ENCODE data around the gene ATP8B2. TPM values are rescaled to one million over a fixed set of nuclear protein-coding genes. Genes with fewer than 3 reads are reported as not detected.

ATP8B2 gene
- total and polyA plus RNA-seq, 3 experiments from 2014 or later, result 69.9 to 72.8 (median 71.7) TPM

GRCh38 chr1:154350383-154350782 lies 25.1 kb downstream of the ATP8B2 start:
- Histone ChIP-seq H3K36me3 (ENCODE audit: insufficient read depth, low read length) (peaks cover 34% of the 10 kb centered on the region), H3K4me3 (ENCODE audit: low read length) (no peak overlapping the region), H3K27me3 (ENCODE audit: insufficient read depth, low read length, poor library complexity, severe bottlenecking) (no peaks in the 10 kb centered on the region), H3K9me3 (ENCODE audit: low read length) (no peaks in the 10 kb centered on the region), H3K4me1 (ENCODE audit: insufficient read depth, low read length) (peaks cover 48% of the 10 kb centered on the region), H3K27ac (ENCODE audit: low read depth, low read length) (no peak overlapping the region)
- Mint-ChIP-seq H3K4me3 (no peak overlapping the region), H3K9me3 (no peaks in the 10 kb centered on the region), H3K36me3 (peaks cover 8 to 44% (median 14%) of the 10 kb centered on the region in 3 donors), H3K4me1 (peaks cover 53 to 80% (median 64%) of the 10 kb centered on the region in 3 donors), H3K27me3 (peaks cover 0 to 3% of the 10 kb centered on the region in 2 donors), H3K27ac (peak overlapping the region in 2 of 8 donors; percentile 13 to 78)
- POLR2A ChIA-PET, result no interaction called here
- CTCF ChIA-PET, result interaction anchor here (1.1 to 26.4 kb wide), 2 partner anchors 21 to 146 kb away, joined by 3 to 591 read pairs; partner anchors contain the start of genes AQP10 and ATP8B2
- no peak for DNase-seq

- ChIA-PET CTCF (interaction anchor here (1.0 to 26.4 kb wide), 4 partner anchors 8 to 152 kb away, joined by 4 to 591 read pairs (median 8); partner anchors contain the start of genes AQP10 and ATP8B2), POLR2A (interaction anchor here (0.7 to 0.9 kb wide), 2 partner anchors 9 to 16 kb away, joined by 3 to 5 read pairs; no protein-coding TSS in a partner anchor)
- Mint-ChIP-seq H3K27me3 (no peaks in the 10 kb centered on the region), H3K9me3 (no peaks in the 10 kb centered on the region), H3K4me3 (peak overlapping the region; percentile 12 to 63 (median 39)), H3K4me1 (peaks cover 43 to 69% (median 56%) of the 10 kb centered on the region in 3 donors), H3K27ac (peak overlapping the region in 5 of 8 donors; percentile 28 to 90 (median 64)), H3K36me3 (peaks cover 4 to 32% (median 10%) of the 10 kb centered on the region in 3 donors)
- H3K36me3 ChIP-seq (ENCODE audit: insufficient read depth, low read length), result peaks cover 23% of the 10 kb centered on the region
- peaks cover 36% of the 10 kb centered on the region for H3K4me1 ChIP-seq (ENCODE audit: insufficient read depth, low read length)
- no peak overlapping the region for H3K4me3 ChIP-seq (ENCODE audit: low read length)
- DNase-seq, result no peak
- no peaks in the 10 kb centered on the region for H3K27me3 ChIP-seq (ENCODE audit: insufficient read depth, low read length, poor library complexity, severe bottlenecking)
- H3K9me3 ChIP-seq (ENCODE audit: low read length), result no peaks in the 10 kb centered on the region
- no peak overlapping the region for H3K27ac ChIP-seq (ENCODE audit: low read depth, low read length)
Observed at GRCh38 chr1:154351363-154352068, 26.2 kb downstream of the ATP8B2 start.

- peaks cover 39 to 64% (median 52%) of the 10 kb centered on the region in 3 donors for H3K4me1 Mint-ChIP-seq
- peak overlapping the region; percentile 45 for H3K27ac ChIP-seq (ENCODE audit: low read depth, low read length)
- peak overlapping the region; percentile 76 for H3K4me3 ChIP-seq (ENCODE audit: low read length)
- no peaks in the 10 kb centered on the region for H3K27me3 ChIP-seq (ENCODE audit: insufficient read depth, low read length, poor library complexity, severe bottlenecking)
- peak overlapping the region; percentile 63 to 94 (median 88) for H3K4me3 Mint-ChIP-seq
- ChIA-PET POLR2A (interaction anchor here (0.9 to 1.4 kb wide), 2 partner anchors 9 to 18 kb away, joined by 3 to 9 read pairs; no protein-coding TSS in a partner anchor), CTCF (interaction anchor here (1.1 to 26.4 kb wide), 5 partner anchors 9 to 153 kb away, joined by 3 to 591 read pairs (median 7); partner anchors contain the start of genes AQP10 and ATP8B2)
- peaks cover 18% of the 10 kb centered on the region for H3K36me3 ChIP-seq (ENCODE audit: insufficient read depth, low read length)
- H3K9me3 Mint-ChIP-seq, result no peaks in the 10 kb centered on the region
- no peaks in the 10 kb centered on the region for H3K9me3 ChIP-seq (ENCODE audit: low read length)
- DNase-seq, result no peak
- peaks cover 2 to 28% (median 7%) of the 10 kb centered on the region in 3 donors for H3K36me3 Mint-ChIP-seq
- H3K27ac Mint-ChIP-seq, result peak overlapping the region in 7 of 8 donors; percentile 9 to 93 (median 83)
- H3K4me1 ChIP-seq (ENCODE audit: insufficient read depth, low read length), result peaks cover 32% of the 10 kb centered on the region
- H3K27me3 Mint-ChIP-seq, result no peaks in the 10 kb centered on the region
Observed at GRCh38 chr1:154352245-154352580, 26.9 kb downstream of the ATP8B2 start.

- Mint-ChIP-seq H3K4me1 (peaks cover 36 to 60% (median 46%) of the 10 kb centered on the region in 3 donors), H3K27me3 (no peaks in the 10 kb centered on the region), H3K27ac (peak overlapping the region; percentile 9 to 93 (median 83)), H3K4me3 (peak overlapping the region; percentile 63 to 94 (median 88)), H3K9me3 (no peaks in the 10 kb centered on the region), H3K36me3 (peaks cover 0 to 24% (median 5%) of the 10 kb centered on the region in 3 donors)
- Histone ChIP-seq H3K27me3 (ENCODE audit: insufficient read depth, low read length, poor library complexity, severe bottlenecking) (no peaks in the 10 kb centered on the region), H3K27ac (ENCODE audit: low read depth, low read length) (peak overlapping the region; percentile 45), H3K4me1 (ENCODE audit: insufficient read depth, low read length) (peaks cover 30% of the 10 kb centered on the region), H3K4me3 (ENCODE audit: low read length) (peak overlapping the region; percentile 76), H3K36me3 (ENCODE audit: insufficient read depth, low read length) (peaks cover 15% of the 10 kb centered on the region), H3K9me3 (ENCODE audit: low read length) (no peaks in the 10 kb centered on the region)
- CTCF ChIA-PET, result interaction anchor here (1.1 to 26.4 kb wide), 9 partner anchors 10 to 153 kb away, joined by 3 to 591 read pairs (median 4); partner anchors contain the start of genes AQP10, ATP8B2 and IL6R
- POLR2A ChIA-PET, result interaction anchor here (0.9 to 1.4 kb wide), 2 partner anchors 9 to 18 kb away, joined by 3 to 9 read pairs; no protein-coding TSS in a partner anchor
- DNase-seq, result peak in 2 of 5 donors; percentile 45 to 55
Observed at GRCh38 chr1:154352581-154353459, 27.5 kb downstream of the ATP8B2 start.

GRCh38 chr1:154353460-154353904 lies 28.2 kb downstream of the ATP8B2 start:
- Mint-ChIP-seq H3K36me3 (peaks cover 0 to 17% (median 3%) of the 10 kb centered on the region in 3 donors), H3K27ac (peak overlapping the region in 7 of 8 donors; percentile 0 to 91 (median 82)), H3K27me3 (no peaks in the 10 kb centered on the region), H3K9me3 (no peaks in the 10 kb centered on the region), H3K4me1 (peaks cover 33 to 53% (median 40%) of the 10 kb centered on the region in 3 donors), H3K4me3 (peak overlapping the region; percentile 63 to 94 (median 88))
- ChIA-PET POLR2A (interaction anchor here (1.4 kb wide), 1 partner anchor 10 kb away, joined by 9 read pairs; no protein-coding TSS in a partner anchor), CTCF (interaction anchor here (0.6 to 26.4 kb wide), 8 partner anchors 10 to 154 kb away, joined by 3 to 591 read pairs (median 5); partner anchors contain the start of genes AQP10, ATP8B2 and IL6R)
- Histone ChIP-seq H3K9me3 (ENCODE audit: low read length) (no peaks in the 10 kb centered on the region), H3K4me3 (ENCODE audit: low read length) (peak overlapping the region; percentile 76), H3K27me3 (ENCODE audit: insufficient read depth, low read length, poor library complexity, severe bottlenecking) (no peaks in the 10 kb centered on the region), H3K36me3 (ENCODE audit: insufficient read depth, low read length) (peaks cover 9% of the 10 kb centered on the region), H3K27ac (ENCODE audit: low read depth, low read length) (no peak overlapping the region), H3K4me1 (ENCODE audit: insufficient read depth, low read length) (peaks cover 23% of the 10 kb centered on the region)
- no peak for DNase-seq

- ChIA-PET CTCF (interaction anchor here (0.6 to 26.4 kb wide), 7 partner anchors 8 to 154 kb away, joined by 3 to 591 read pairs (median 4); partner anchors contain the start of genes AQP10, ATP8B2 and IL6R), POLR2A (no interaction called here)
- H3K36me3 Mint-ChIP-seq, result peaks cover 0 to 12% (median 3%) of the 10 kb centered on the region in 3 donors
Observed at GRCh38 chr1:154353966-154354365, 28.6 kb downstream of the ATP8B2 start.

GRCh38 chr1:154358519-154358918 lies 33.2 kb downstream of the ATP8B2 start:
- H3K4me1 Mint-ChIP-seq, result peaks cover 7 to 12% (median 9%) of the 10 kb centered on the region in 3 donors
- no peaks in the 10 kb centered on the region for H3K9me3 ChIP-seq (ENCODE audit: low read length)
- peaks cover 5% of the 10 kb centered on the region for H3K4me1 ChIP-seq (ENCODE audit: insufficient read depth, low read length)
- ChIA-PET CTCF (interaction anchor here (1.2 to 26.4 kb wide), 2 partner anchors 13 to 29 kb away, joined by 3 to 591 read pairs; partner anchors contain the start of genes AQP10 and ATP8B2), POLR2A (no interaction called here)
- H3K27ac ChIP-seq (ENCODE audit: low read depth, low read length), result no peak overlapping the region
- H3K36me3 Mint-ChIP-seq, result no peaks in the 10 kb centered on the region
- DNase-seq, result no peak
- no peak overlapping the region for H3K4me3 Mint-ChIP-seq
- H3K36me3 ChIP-seq (ENCODE audit: insufficient read depth, low read length), result no peaks in the 10 kb centered on the region
- no peaks in the 10 kb centered on the region for H3K9me3 Mint-ChIP-seq
- H3K4me3 ChIP-seq (ENCODE audit: low read length), result no peak overlapping the region
- H3K27ac Mint-ChIP-seq, result no peak overlapping the region
- H3K27me3 ChIP-seq (ENCODE audit: insufficient read depth, low read length, poor library complexity, severe bottlenecking), result no peaks in the 10 kb centered on the region
- no peaks in the 10 kb centered on the region for H3K27me3 Mint-ChIP-seq

More at GRCh38 chr1:154353966-154354365, 28.6 kb downstream of the ATP8B2 start:
- H3K27ac Mint-ChIP-seq, result peak overlapping the region in 7 of 8 donors; percentile 0 to 91 (median 82)
- no peak overlapping the region for H3K27ac ChIP-seq (ENCODE audit: low read depth, low read length)
- H3K4me1 Mint-ChIP-seq, result peaks cover 33 to 49% (median 36%) of the 10 kb centered on the region in 3 donors
- no peak for DNase-seq
- peaks cover 7% of the 10 kb centered on the region for H3K36me3 ChIP-seq (ENCODE audit: insufficient read depth, low read length)
- H3K27me3 ChIP-seq (ENCODE audit: insufficient read depth, low read length, poor library complexity, severe bottlenecking), result no peaks in the 10 kb centered on the region
- peak overlapping the region in 6 of 7 donors; percentile 63 to 94 (median 88) for H3K4me3 Mint-ChIP-seq
- peaks cover 23% of the 10 kb centered on the region for H3K4me1 ChIP-seq (ENCODE audit: insufficient read depth, low read length)
- no peak overlapping the region for H3K4me3 ChIP-seq (ENCODE audit: low read length)
- H3K9me3 ChIP-seq (ENCODE audit: low read length), result no peaks in the 10 kb centered on the region
- H3K9me3 Mint-ChIP-seq, result no peaks in the 10 kb centered on the region
- no peaks in the 10 kb centered on the region for H3K27me3 Mint-ChIP-seq

All from CD8-positive, alpha-beta memory T cell (primary cell).